AG09319 (cell line): ENCODE data around the gene TOMM20.
A peak's percentile ranks its signal among the peaks of the same experiment; 100 is the strongest.
"Not testable (repeated sequence)": the region's sequence is repeated elsewhere in the genome, so short reads cannot be mapped to it uniquely, and the experiment has no call there.

Experiments
- DNase-seq: peaks from one replicate; pipeline ENCODE4 v3.0.0-alpha.2; 2010; ENCODE audit warnings: low read depth; ENCODE audit errors: extremely low read depth
- CTCF ChIP-seq: IDR thresholded peaks from 2 replicates; pipeline ENCODE4 v1.5.1; 2011; ENCODE audit warnings: low read depth, mild to moderate bottlenecking, inconsistent platforms, low read length, moderate library complexity

Gene TOMM20

GRCh38 chr1:235160383-235160956, 31.8 kb upstream of the TOMM20 start:
- DNase-seq = peak; percentile 14
- TF ChIP-seq CTCF = no peak

- DNase-seq = not testable (repeated sequence)
Measured at GRCh38 chr1:235159930-235160329, 31.3 kb upstream of the TOMM20 start.

GRCh38 chr1:235159284-235159683, 30.6 kb upstream of the TOMM20 start:
- not testable (repeated sequence) for DNase-seq

- TF ChIP-seq CTCF = no peak
- DNase-seq = no peak
Measured at GRCh38 chr1:235158680-235159079, 30.0 kb upstream of the TOMM20 start.

- no peak for TF ChIP-seq CTCF
- no peak for DNase-seq
Measured at GRCh38 chr1:235157150-235157549, 28.5 kb upstream of the TOMM20 start.

- DNase-seq = no peak
- no peak for TF ChIP-seq CTCF
Measured at GRCh38 chr1:235156740-235157139, 28.1 kb upstream of the TOMM20 start.

- DNase-seq = no peak
- no peak for TF ChIP-seq CTCF
Measured at GRCh38 chr1:235156265-235156664, 27.6 kb upstream of the TOMM20 start.

GRCh38 chr1:235152235-235152634, 23.6 kb upstream of the TOMM20 start:
- no peak for TF ChIP-seq CTCF
- DNase-seq = no peak
